GM19035 (cell line): ENCODE measurements around the gene CDK14.
"Not testable (repeated sequence)": the region's sequence is repeated elsewhere in the genome, so short reads cannot be mapped to it uniquely, and the experiment has no call there.

Experiments used
- ATAC-seq: cut with Tn5 transposase; IDR thresholded peaks from one replicate; pipeline ENCODE4 v1.9.1; 2021; ENCODE audit not compliant: unreplicated experiment

The CDK14 gene

GRCh38 chr7:91135703-91136430 lies 539.7 kb downstream of the CDK14 start:
- no peak for ATAC-seq

- ATAC-seq, result no peak
Measured at GRCh38 chr7:91137153-91137787, 541.1 kb downstream of the CDK14 start.

GRCh38 chr7:91137788-91138368 lies 541.8 kb downstream of the CDK14 start:
- no peak for ATAC-seq

DNA sequence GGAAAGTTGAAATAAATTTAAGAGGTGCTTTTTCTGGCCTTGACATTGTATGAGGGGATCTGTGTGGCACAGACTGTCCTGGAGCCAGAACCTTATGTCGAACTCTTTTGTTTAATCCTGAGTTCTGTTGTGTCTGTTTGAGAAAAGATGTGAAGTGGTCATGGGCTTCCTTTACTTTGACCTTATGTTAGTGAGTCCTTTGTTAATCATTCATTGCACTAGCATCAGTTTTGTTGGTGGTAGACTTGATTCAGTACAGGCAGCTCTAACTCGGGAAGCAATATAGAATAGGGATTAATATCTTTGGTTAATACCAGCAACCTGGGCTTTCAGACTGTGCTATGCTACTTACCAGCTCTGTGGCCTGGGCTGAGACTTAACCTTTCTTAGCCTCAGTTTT lies 544.2 kb downstream of the CDK14 start:
- ATAC-seq, result no peak

- ATAC-seq, result no peak
Measured at GRCh38 chr7:91140982-91141381, 544.9 kb downstream of the CDK14 start.

GRCh38 chr7:91142743-91143142 lies 546.6 kb downstream of the CDK14 start:
- ATAC-seq, result no peak

GRCh38 chr7:91149341-91150246 lies 553.5 kb downstream of the CDK14 start:
- ATAC-seq, result no peak

DNA sequence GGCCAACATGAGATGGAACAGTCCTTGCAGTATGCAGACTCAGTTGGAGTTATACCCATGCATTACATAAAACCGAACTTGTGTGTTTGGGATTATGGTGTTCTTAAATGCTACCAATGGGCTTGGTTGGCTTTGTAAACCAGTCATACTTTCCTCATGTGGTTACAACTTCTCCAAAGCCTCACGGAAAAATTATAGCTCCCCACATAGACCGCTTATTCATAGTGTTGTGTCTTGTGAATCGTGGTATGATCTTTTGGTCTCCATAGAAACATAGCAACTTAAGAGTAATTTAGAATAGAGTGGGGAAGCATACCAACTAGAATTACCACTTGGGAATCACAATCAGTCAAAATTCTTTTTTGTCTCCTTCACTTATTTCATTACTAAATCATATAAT lies 555.8 kb downstream of the CDK14 start:
- no peak for ATAC-seq

GRCh38 chr7:91156316-91157185 lies 560.4 kb downstream of the CDK14 start:
- ATAC-seq, result no peak

GRCh38 chr7:91157579-91158320 lies 561.6 kb downstream of the CDK14 start:
- ATAC-seq, result no peak

DNA sequence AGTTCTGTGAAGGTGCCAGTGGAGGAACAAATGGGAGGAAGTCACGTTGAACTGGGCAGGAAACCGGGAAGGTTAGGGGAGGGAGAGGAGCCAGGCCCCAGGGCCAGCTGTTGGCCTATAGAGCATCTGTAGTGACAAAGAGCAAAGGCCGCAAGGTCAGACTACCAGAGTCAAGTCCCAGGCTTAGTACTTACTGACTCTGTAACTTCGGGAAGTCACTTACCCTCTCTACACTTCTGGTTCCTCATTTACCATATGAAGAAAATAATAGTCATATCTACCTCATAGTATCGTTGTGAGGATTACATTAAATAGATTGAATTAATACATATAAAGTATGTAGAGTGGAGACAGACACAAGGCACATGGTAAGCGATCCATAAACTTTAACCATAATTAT lies 566.3 kb downstream of the CDK14 start:
- ATAC-seq, result no peak

GRCh38 chr7:91164506-91164905 lies 568.4 kb downstream of the CDK14 start:
- no peak for ATAC-seq

- peak; percentile 76 for ATAC-seq
Measured at GRCh38 chr7:91165006-91165845, 569.1 kb downstream of the CDK14 start.

- peak; percentile 40 for ATAC-seq
Measured at GRCh38 chr7:91165846-91166230, 569.7 kb downstream of the CDK14 start.

GRCh38 chr7:91168871-91169829 lies 573.0 kb downstream of the CDK14 start:
- ATAC-seq, result no peak

DNA sequence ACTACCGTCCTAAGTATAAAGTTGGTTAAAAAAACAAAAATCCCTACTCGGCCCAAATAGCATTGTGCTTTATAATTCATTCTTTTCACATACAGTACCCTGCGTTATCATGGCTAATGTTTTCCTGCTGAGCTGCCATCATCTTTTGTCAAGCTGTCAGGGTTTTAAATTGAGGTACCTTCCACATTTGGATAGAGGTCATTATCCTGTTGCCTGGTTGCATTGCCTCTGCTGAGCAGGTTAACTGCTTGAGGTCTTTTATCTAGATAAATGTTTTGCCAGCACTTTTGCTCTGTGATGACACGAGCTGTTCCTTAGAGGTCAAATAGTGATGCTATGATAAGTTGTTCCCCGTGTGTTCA lies 573.7 kb downstream of the CDK14 start:
- no peak for ATAC-seq

GRCh38 chr7:91173265-91173664 lies 577.1 kb downstream of the CDK14 start:
- not testable (repeated sequence) for ATAC-seq

DNA sequence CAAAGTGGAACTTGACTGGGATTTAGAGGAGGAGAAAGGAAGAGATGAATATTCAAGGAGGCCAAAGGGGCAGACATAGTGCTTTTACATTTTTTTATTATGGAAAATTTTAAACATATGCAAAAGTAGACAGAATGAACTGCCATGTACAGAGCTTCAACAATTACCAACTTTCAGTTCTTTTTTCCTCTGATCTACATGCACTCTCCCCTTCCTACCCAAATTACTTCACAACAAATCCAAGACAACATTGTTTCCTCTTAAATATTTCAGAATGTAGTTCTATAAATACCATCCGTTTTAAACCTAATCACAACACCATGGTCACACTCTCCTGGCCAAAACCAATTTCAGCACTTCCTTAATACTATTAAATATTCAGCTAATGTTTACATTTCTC lies 584.6 kb downstream of the CDK14 start:
- no peak for ATAC-seq
